GM12878 (cell line): ENCODE results near the gene NIPAL1. TPM values are rescaled to one million over a fixed set of nuclear protein-coding genes. Genes with fewer than 3 reads are reported as not detected.

ENCODE experiments used
- CUX1 ChIP-seq: IDR thresholded peaks from 2 replicates; pipeline ENCODE4 v1.6.1; 2012; ENCODE audit warnings: improper control_type of control experiment, low read depth, low read length; ENCODE audit not compliant: insufficient replicate concordance
- E4F1 ChIP-seq: fragments of 450-650 bp; IDR thresholded peaks from 2 replicates; pipeline ENCODE4 v1.6.1; 2018; ENCODE audit warnings: borderline replicate concordance, mild to moderate bottlenecking; ENCODE audit not compliant: partially characterized antibody
- EP300 ChIP-seq, 2 experiments: fragments of 150-350 bp in 1 of 2; IDR thresholded peaks; 2 replicates each; pipeline ENCODE4 v1.6.1; 2011 to 2012; ENCODE audit warnings: low read depth in 2 of 2, low read length in 2 of 2, borderline replicate concordance in 1 of 2, improper control_type of control experiment in 1 of 2, inconsistent platforms in 1 of 2; ENCODE audit not compliant: control insufficient read depth in 1 of 2
- ETV6 ChIP-seq, 2 experiments: fragments of 450-650 bp in 1 of 2; IDR thresholded peaks in 1 of 2; conservative IDR thresholded peaks in 1 of 2; 2 replicates each; pipeline ENCODE4 v1.6.1; 2014; ENCODE audit warnings: antibody characterized with exemption in 1 of 2, borderline replicate concordance in 1 of 2, low read depth in 1 of 2, mild to moderate bottlenecking in 1 of 2, moderate library complexity in 1 of 2
- KAT2A ChIP-seq: conservative IDR thresholded peaks from 2 replicates; pipeline ENCODE4 v1.6.1; 2011; ENCODE audit warnings: low read depth, low read length; ENCODE audit not compliant: control insufficient read depth
- NFIC ChIP-seq: IDR thresholded peaks from 2 replicates; pipeline ENCODE4 v1.6.1; 2012; ENCODE audit warnings: low read depth, mild to moderate bottlenecking, inconsistent platforms, low read length, moderate library complexity
- PAX5 ChIP-seq: IDR thresholded peaks from 2 replicates; pipeline ENCODE4 v1.6.1; 2011; ENCODE audit warnings: low read depth, low read length, borderline replicate concordance
- ZNF687 ChIP-seq: fragments of 450-650 bp; IDR thresholded peaks from 2 replicates; pipeline ENCODE4 v1.6.1; 2017; ENCODE audit warnings: mild to moderate bottlenecking, moderate library complexity
- polyA plus RNA-seq, 11 experiments: library from polyadenylated mRNA; depleted of rRNA in 4 of 11; unstranded in 6 of 11; stranded (reverse) in 5 of 11; fragments of >200 nt; fragmentation: Nextera tagmentation in 4 of 11; fragmentation: Illumina TruSeq in 1 of 11; extraction: Ambion mirVana in 4 of 11; extraction: Trizol in 1 of 11; gene quantifications; 1 replicate in 1 of 11; 2 replicates in 10 of 11; pipeline versions ENCODE4 v1.2.1 to v1.2.3, GENCODE V29; 2011 to 2016; ENCODE audit warnings: inconsistent platforms in 2 of 11, missing spikeins in 2 of 11, low read depth in 1 of 11
- total RNA-seq, 4 experiments: library from RNA; depleted of rRNA in 3 of 4; stranded (reverse); fragments of >200 nt in 3 of 4; fragmentation: Illumina TruSeq in 1 of 4; extraction: Trizol in 1 of 4; gene quantifications; 2 replicates each; pipeline versions ENCODE4 v1.2.1 to v1.2.3, GENCODE V29; 2013 to 2021

The NIPAL1 gene
- total and polyA plus RNA-seq, 10 of the 15 experiments (the other 5 are each of a cell fraction or from before 2014, with no cell fraction given), result 0.46 to 9.7 (median 5.9) TPM

GRCh38 chr4:48047421-48047844 lies 30.9 kb downstream of the NIPAL1 start (continued):
- TF ChIP-seq CUX1 (peak; percentile 51), NFIC (peak; percentile 99), ZNF687 (no peak), ETV6 (conservative IDR thresholded peaks at IDR 0.05 in 1 of 2, IDR thresholded peaks at IDR 0.05 in 1 of 2; ENCODE audit: borderline replicate concordance in 1 of 2, low read depth in 1 of 2) (peak in 1 of 2 experiments; percentile 92; a peak in 2 of 4 replicates), EP300 (IDR thresholded peaks at IDR 0.05; ENCODE audit: borderline replicate concordance in 1 of 2, control insufficient read depth in 1 of 2, low read depth in 2 of 2, low read length in 2 of 2) (peak; percentile 94 to 98), PAX5 (peak; percentile 98), E4F1 (no peak), KAT2A (no peak)
